Fibroblast of peridontal ligament (primary cell): ENCODE data around the gene TREML4.
A peak's percentile ranks its signal among the peaks of the same experiment; 100 is the strongest.
"Not testable (repeated sequence)": the region's sequence is repeated elsewhere in the genome, so short reads cannot be mapped to it uniquely, and the experiment has no call there.

Experiments
- DNase-seq: peaks from one replicate; pipeline ENCODE4 v3.0.0-alpha.2; 2010; ENCODE audit errors: extremely low read depth

Gene TREML4

GRCh38 chr6:41228096-41228495, at the start of gene TREML4:
TREML4 (plus strand) TSS chr6:41228349; CDS start chr6:41228428, 79 bp downstream.
- DNase-seq = no peak

GRCh38 chr6:41179163-41179562, 49.0 kb upstream of the TREML4 start:
- no peak for DNase-seq

- no peak for DNase-seq
Observed at GRCh38 chr6:41181566-41181965, 46.6 kb upstream of the TREML4 start.

- peak; percentile 67 for DNase-seq
Observed at GRCh38 chr6:41182069-41183034, 45.8 kb upstream of the TREML4 start.

- DNase-seq = no peak
Observed at GRCh38 chr6:41184761-41185160, 43.4 kb upstream of the TREML4 start.

- no peak for DNase-seq
Observed at GRCh38 chr6:41186031-41186562, 42.1 kb upstream of the TREML4 start.

GRCh38 chr6:41187924-41188886, 39.9 kb upstream of the TREML4 start:
- no peak for DNase-seq

GRCh38 chr6:41189046-41189445, 39.1 kb upstream of the TREML4 start:
- not testable (repeated sequence) for DNase-seq

- DNase-seq = no peak
Observed at GRCh38 chr6:41189967-41190366, 38.2 kb upstream of the TREML4 start.

GRCh38 chr6:41190791-41191190, 37.4 kb upstream of the TREML4 start:
- DNase-seq = no peak

GRCh38 chr6:41191569-41191968, 36.6 kb upstream of the TREML4 start:
- DNase-seq = no peak

GRCh38 chr6:41193171-41193734, 34.9 kb upstream of the TREML4 start:
- no peak for DNase-seq

- DNase-seq = no peak
Observed at GRCh38 chr6:41193884-41194283, 34.3 kb upstream of the TREML4 start.

GRCh38 chr6:41194386-41194785, 33.8 kb upstream of the TREML4 start:
- no peak for DNase-seq

- no peak for DNase-seq
Observed at GRCh38 chr6:41197234-41197633, 30.9 kb upstream of the TREML4 start.

GRCh38 chr6:41199552-41200246, 28.4 kb upstream of the TREML4 start:
- DNase-seq = no peak

GRCh38 chr6:41200296-41200900, 27.8 kb upstream of the TREML4 start:
- DNase-seq = no peak

- no peak for DNase-seq
Observed at GRCh38 chr6:41200901-41201763, 27.0 kb upstream of the TREML4 start, which contains the start of gene TREML2. TREML2 (minus strand) TSS chr6:41201149; CDS start chr6:41201008, 141 bp downstream.

- no peak for DNase-seq
Observed at GRCh38 chr6:41201764-41202173, 26.4 kb upstream of the TREML4 start.

GRCh38 chr6:41204156-41204555, 24.0 kb upstream of the TREML4 start:
- DNase-seq = no peak
